ENCODE measurements around the gene IZUMO1R.
"Not testable (repeated sequence)": the region's sequence is repeated elsewhere in the genome, so short reads cannot be mapped to it uniquely, and the experiment has no call there.

The IZUMO1R gene

GRCh38 chr11:94303966-94304958 lies at the start of gene IZUMO1R:
Gene IZUMO1R (plus strand): TSS chr11:94304580. CDS start chr11:94305637, 1,057 bp downstream.
- DNase-seq, result no peak

- no peak for DNase-seq
Measured at GRCh38 chr11:94271885-94272372, 32.5 kb upstream of the IZUMO1R start.

- no peak for DNase-seq
Measured at GRCh38 chr11:94272738-94273313, 31.6 kb upstream of the IZUMO1R start.

- DNase-seq, result no peak
Measured at GRCh38 chr11:94275961-94276360, 28.4 kb upstream of the IZUMO1R start.

- no peak for DNase-seq
Measured at GRCh38 chr11:94276943-94277342, 27.4 kb upstream of the IZUMO1R start.

- not testable (repeated sequence) for DNase-seq
Measured at GRCh38 chr11:94278207-94278606, 26.2 kb upstream of the IZUMO1R start.

GRCh38 chr11:94279996-94280395 lies 24.4 kb upstream of the IZUMO1R start:
- no peak for DNase-seq

- no peak for DNase-seq
Measured at GRCh38 chr11:94281324-94281723, 23.1 kb upstream of the IZUMO1R start.

- DNase-seq, result no peak
Measured at GRCh38 chr11:94283678-94284077, 20.7 kb upstream of the IZUMO1R start.

GRCh38 chr11:94295534-94295933 lies 8.8 kb upstream of the IZUMO1R start:
- DNase-seq, result no peak

- no peak for DNase-seq
Measured at GRCh38 chr11:94297985-94298576, 6.3 kb upstream of the IZUMO1R start.

- DNase-seq, result no peak
Measured at GRCh38 chr11:94302776-94303175, 1.6 kb upstream of the IZUMO1R start.

GRCh38 chr11:94305146-94305545 lies 766 bp downstream of the IZUMO1R start:
- no peak for DNase-seq

- DNase-seq, result no peak
Measured at GRCh38 chr11:94307101-94307791, 2.9 kb downstream of the IZUMO1R start.

GRCh38 chr11:94308024-94308423 lies 3.6 kb downstream of the IZUMO1R start:
- DNase-seq, result no peak

GRCh38 chr11:94309757-94310156 lies 5.4 kb downstream of the IZUMO1R start:
- DNase-seq, result no peak

- DNase-seq, result no peak
Measured at GRCh38 chr11:94310191-94310875, 6.0 kb downstream of the IZUMO1R start.

- no peak for DNase-seq
Measured at GRCh38 chr11:94312339-94312738, 8.0 kb downstream of the IZUMO1R start.

GRCh38 chr11:94314064-94314463 lies 9.7 kb downstream of the IZUMO1R start:
- DNase-seq, result no peak

- no peak for DNase-seq
Measured at GRCh38 chr11:94315664-94316063, 11.3 kb downstream of the IZUMO1R start.

- DNase-seq, result no peak
Measured at GRCh38 chr11:94322501-94322900, 18.1 kb downstream of the IZUMO1R start.

- DNase-seq, result peak; percentile 58
Measured at GRCh38 chr11:94325681-94326080, 21.3 kb downstream of the IZUMO1R start.

Measured in activated CD8-positive, alpha-beta memory T cell treated with anti-CD3 and anti-CD28 coated beads for 24 hours (primary cell).